Suprapubic skin (tissue), 4 donors: ENCODE results near the gene PCSK2. TPM values are rescaled to one million over a fixed set of nuclear protein-coding genes. Genes with fewer than 3 reads are reported as not detected.

ENCODE experiments used
- DNase-seq, 2 donors: peaks; one replicate each; pipeline ENCODE4 v3.0.0-alpha.2; 2019; ENCODE audit warnings: low spot score in 2 of 2
- H3K27ac ChIP-seq: fragments of 200-600 bp; sonication (generic); one replicate; pipeline ENCODE4 v1.5.1; 2019
- H3K27me3 ChIP-seq: fragments of 200-600 bp; sonication (generic); one replicate; pipeline ENCODE4 v1.5.1; 2019
- H3K36me3 ChIP-seq: fragments of 200-600 bp; sonication (generic); one replicate; pipeline ENCODE4 v1.5.1; 2019
- H3K4me1 ChIP-seq: fragments of 200-600 bp; sonication (generic); one replicate; pipeline ENCODE4 v1.5.1; 2019
- H3K4me3 ChIP-seq: fragments of 200-600 bp; sonication (generic); one replicate; pipeline ENCODE4 v1.5.1; 2019; ENCODE audit warnings: mild to moderate bottlenecking
- H3K9me3 ChIP-seq: fragments of 200-600 bp; sonication (generic); one replicate; pipeline ENCODE4 v1.5.1; 2019
- CTCF ChIP-seq, 2 donors: fragments of 200-600 bp in 1 of 2; fragments of 450-650 bp in 1 of 2; sonication (generic) in 1 of 2; IDR thresholded peaks; one replicate each; pipeline ENCODE4 v1.5.1; 2016 to 2019; ENCODE audit warnings: antibody characterized with exemption in 2 of 2, mild to moderate bottlenecking in 1 of 2, moderate library complexity in 1 of 2
- EP300 ChIP-seq: sonication (generic); formaldehyde crosslinking; IDR thresholded peaks from one replicate; pipeline ENCODE4 v1.6.1; 2017; ENCODE audit warnings: antibody characterized with exemption
- POLR2A ChIP-seq, 2 donors: fragments of 450-650 bp; IDR thresholded peaks; one replicate each; pipeline ENCODE4 v1.6.1; 2017; ENCODE audit warnings: antibody characterized with exemption in 2 of 2, mild to moderate bottlenecking in 2 of 2, moderate library complexity in 2 of 2
- POLR2AphosphoS5 ChIP-seq, 3 donors: sonication (generic); formaldehyde crosslinking; IDR thresholded peaks; one replicate each; pipeline ENCODE4 v1.6.1; 2017; ENCODE audit warnings: antibody characterized with exemption in 3 of 3
- WGBS: methylation state at CpG from one replicate; pipeline ENCODE4 v1.1.5; 2018; 5-methylcytosine and 5-hydroxymethylcytosine counted together
- total RNA-seq, 4 donors: library from RNA; depleted of rRNA; stranded (reverse); fragments of >200 nt; gene quantifications; one replicate each; pipeline ENCODE4 v1.1.0, GENCODE V29; 2016

Gene PCSK2
- total RNA-seq, 4 donors from 2014 or later = 5.2 to 23.1 (median 12.9) TPM

GRCh38 chr20:17399303-17399985 lies 172.6 kb downstream of the PCSK2 start:
- H3K4me3 ChIP-seq = no peak overlapping the region
- WGBS = 37% methylated on average over 7 of the region's 7 CpGs

GRCh38 chr20:17403461-17403860 lies 176.6 kb downstream of the PCSK2 start:
- DNase-seq = no peak
- Histone ChIP-seq H3K27ac (no peak overlapping the region), H3K9me3 (no peaks in the 10 kb centered on the region), H3K36me3 (no peaks in the 10 kb centered on the region), H3K4me1 (peaks cover 13% of the 10 kb centered on the region), H3K4me3 (no peak overlapping the region), H3K27me3 (no peaks in the 10 kb centered on the region)
- WGBS = 34% methylated on average over 4 of the region's 4 CpGs
- TF ChIP-seq POLR2A (IDR thresholded peaks at IDR 0.05) = no peak
- TF ChIP-seq CTCF (IDR thresholded peaks at IDR 0.05) = no peak

More at GRCh38 chr20:17399303-17399985, 172.6 kb downstream of the PCSK2 start:
- no peak overlapping the region for H3K27ac ChIP-seq
- H3K27me3 ChIP-seq = no peaks in the 10 kb centered on the region
- H3K36me3 ChIP-seq = no peaks in the 10 kb centered on the region
- DNase-seq = no peak
- TF ChIP-seq CTCF (IDR thresholded peaks at IDR 0.05) (no peak), POLR2A (IDR thresholded peaks at IDR 0.05) (no peak), POLR2AphosphoS5 (IDR thresholded peaks at IDR 0.05) (no peak), EP300 (no peak)
- H3K4me1 ChIP-seq = no peaks in the 10 kb centered on the region
- no peaks in the 10 kb centered on the region for H3K9me3 ChIP-seq

- H3K27ac ChIP-seq = no peak overlapping the region
- H3K4me1 ChIP-seq = peaks cover 13% of the 10 kb centered on the region
- TF ChIP-seq POLR2A (IDR thresholded peaks at IDR 0.05) (no peak), CTCF (IDR thresholded peaks at IDR 0.05) (no peak), POLR2AphosphoS5 (IDR thresholded peaks at IDR 0.05) (no peak), EP300 (no peak)
- 43% methylated on average over 3 of the region's 3 CpGs for WGBS
- H3K36me3 ChIP-seq = no peaks in the 10 kb centered on the region
- no peaks in the 10 kb centered on the region for H3K27me3 ChIP-seq
- H3K4me3 ChIP-seq = no peak overlapping the region
- DNase-seq = no peak
- H3K9me3 ChIP-seq = no peaks in the 10 kb centered on the region
These were observed 179.3 kb downstream of the PCSK2 start for GRCh38 chr20:17406051-17406590.

GRCh38 chr20:17407550-17407949 lies 180.7 kb downstream of the PCSK2 start:
- Histone ChIP-seq H3K27me3 (no peaks in the 10 kb centered on the region), H3K4me1 (peaks cover 13% of the 10 kb centered on the region), H3K4me3 (no peak overlapping the region), H3K36me3 (no peaks in the 10 kb centered on the region), H3K27ac (no peak overlapping the region), H3K9me3 (no peaks in the 10 kb centered on the region)
- TF ChIP-seq CTCF (IDR thresholded peaks at IDR 0.05) = no peak
- TF ChIP-seq POLR2AphosphoS5 (IDR thresholded peaks at IDR 0.05) = no peak
- TF ChIP-seq POLR2A (IDR thresholded peaks at IDR 0.05) = no peak
- no peak for TF ChIP-seq EP300
- WGBS = 62% methylated on average over 5 of the region's 5 CpGs
- DNase-seq = no peak

GRCh38 chr20:17417225-17417624 lies 190.4 kb downstream of the PCSK2 start:
- Histone ChIP-seq H3K4me1 (no peaks in the 10 kb centered on the region), H3K27me3 (peaks cover 9% of the 10 kb centered on the region), H3K27ac (no peak overlapping the region), H3K9me3 (no peaks in the 10 kb centered on the region), H3K36me3 (no peaks in the 10 kb centered on the region), H3K4me3 (no peak overlapping the region)
- TF ChIP-seq EP300 (no peak), CTCF (IDR thresholded peaks at IDR 0.05) (no peak), POLR2A (IDR thresholded peaks at IDR 0.05) (no peak), POLR2AphosphoS5 (IDR thresholded peaks at IDR 0.05) (no peak)
- DNase-seq = no peak
- WGBS = 90% methylated on average over 3 of the region's 3 CpGs
